Measurements from ENCODE around the gene ARID5B.

Gene ARID5B

DNA sequence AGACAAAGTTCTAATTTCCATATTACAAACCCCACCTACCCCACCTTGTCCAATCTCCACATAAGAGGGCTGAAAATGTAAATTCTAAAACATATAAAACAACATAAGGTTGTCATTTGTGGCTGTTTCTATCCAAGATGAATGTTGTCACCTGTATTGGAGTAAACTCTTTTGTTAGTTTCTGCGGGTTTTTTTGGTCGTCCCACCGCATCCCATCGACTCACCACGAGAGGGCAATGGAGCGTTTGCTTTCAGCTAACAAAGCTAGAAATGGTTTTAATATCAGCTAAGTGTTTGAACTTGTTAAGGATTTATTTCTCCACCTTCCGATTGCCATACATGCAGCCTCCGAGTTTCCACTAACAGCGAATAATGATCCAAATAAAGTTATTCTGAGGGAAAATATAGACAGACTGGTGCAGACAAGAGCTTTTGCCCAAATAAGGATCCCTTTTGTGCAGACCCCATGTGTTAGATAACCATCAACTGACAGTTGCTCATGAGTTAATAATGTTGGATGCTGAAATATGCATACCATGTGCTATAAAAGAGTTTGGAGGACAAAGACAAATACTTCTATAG is 137.2 kb downstream of the ARID5B start:
- peak; percentile 75 for DNase-seq (ENCODE audit: low read depth)
- H3K4me3 ChIP-seq (ENCODE audit: low read length) = no peak overlapping the region; the same call in 1 of the 2 replicates
- TF ChIP-seq, protein P1, sequence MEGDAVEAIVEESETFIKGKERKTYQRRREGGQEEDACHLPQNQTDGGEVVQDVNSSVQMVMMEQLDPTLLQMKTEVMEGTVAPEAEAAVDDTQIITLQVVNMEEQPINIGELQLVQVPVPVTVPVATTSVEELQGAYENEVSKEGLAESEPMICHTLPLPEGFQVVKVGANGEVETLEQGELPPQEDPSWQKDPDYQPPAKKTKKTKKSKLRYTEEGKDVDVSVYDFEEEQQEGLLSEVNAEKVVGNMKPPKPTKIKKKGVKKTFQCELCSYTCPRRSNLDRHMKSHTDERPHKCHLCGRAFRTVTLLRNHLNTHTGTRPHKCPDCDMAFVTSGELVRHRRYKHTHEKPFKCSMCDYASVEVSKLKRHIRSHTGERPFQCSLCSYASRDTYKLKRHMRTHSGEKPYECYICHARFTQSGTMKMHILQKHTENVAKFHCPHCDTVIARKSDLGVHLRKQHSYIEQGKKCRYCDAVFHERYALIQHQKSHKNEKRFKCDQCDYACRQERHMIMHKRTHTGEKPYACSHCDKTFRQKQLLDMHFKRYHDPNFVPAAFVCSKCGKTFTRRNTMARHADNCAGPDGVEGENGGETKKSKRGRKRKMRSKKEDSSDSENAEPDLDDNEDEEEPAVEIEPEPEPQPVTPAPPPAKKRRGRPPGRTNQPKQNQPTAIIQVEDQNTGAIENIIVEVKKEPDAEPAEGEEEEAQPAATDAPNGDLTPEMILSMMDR (conservative IDR thresholded peaks at IDR 0.05; ENCODE audit: low read length) = peak; percentile 93

DNA sequence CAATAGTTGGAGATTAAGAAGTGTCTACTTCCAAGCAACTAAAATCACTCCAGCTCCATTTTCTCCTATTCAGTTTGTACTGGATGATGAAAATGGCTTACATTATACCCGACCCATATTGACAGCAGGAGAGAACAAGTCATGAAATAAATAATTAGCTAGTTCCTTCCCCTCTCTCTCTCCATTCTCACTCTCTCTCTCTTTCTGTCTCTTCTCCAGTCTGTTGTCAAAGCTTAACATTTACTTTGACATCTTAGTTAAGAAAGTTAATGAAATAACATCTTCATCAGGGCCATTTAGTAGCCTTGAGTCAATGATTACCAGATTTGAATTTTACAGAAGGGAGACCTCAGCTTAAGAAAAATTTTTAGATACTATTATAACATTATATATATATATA is 138.5 kb downstream of the ARID5B start:
- DNase-seq (ENCODE audit: low read depth) = no peak
- TF ChIP-seq, protein P1 (conservative IDR thresholded peaks at IDR 0.05; ENCODE audit: low read length) = no peak
- no peak overlapping the region for H3K4me3 ChIP-seq (ENCODE audit: low read length)

DNA sequence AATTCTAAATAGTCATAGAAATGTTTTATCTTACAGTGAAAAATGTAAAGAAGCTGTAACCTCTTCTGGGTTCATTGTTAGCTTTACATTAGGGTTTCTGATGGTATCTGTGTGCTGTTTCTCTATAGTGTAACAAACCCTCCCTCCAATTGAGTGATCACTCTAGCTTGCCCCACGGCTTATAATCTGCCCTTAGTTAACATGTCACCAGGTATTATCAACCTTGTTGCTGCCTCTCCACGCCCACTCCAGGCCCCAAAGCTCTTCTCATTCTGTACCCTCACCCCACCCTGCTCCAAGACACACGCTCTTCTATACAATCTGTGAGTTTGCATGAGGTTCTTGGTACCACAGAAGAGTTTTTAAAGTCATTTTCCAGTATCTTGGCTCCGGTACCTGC is 139.4 kb downstream of the ARID5B start:
- H3K4me3 ChIP-seq (ENCODE audit: low read length) = no peak overlapping the region
- TF ChIP-seq, protein P1 (conservative IDR thresholded peaks at IDR 0.05; ENCODE audit: low read length) = no peak
- DNase-seq (ENCODE audit: low read depth) = no peak

DNA sequence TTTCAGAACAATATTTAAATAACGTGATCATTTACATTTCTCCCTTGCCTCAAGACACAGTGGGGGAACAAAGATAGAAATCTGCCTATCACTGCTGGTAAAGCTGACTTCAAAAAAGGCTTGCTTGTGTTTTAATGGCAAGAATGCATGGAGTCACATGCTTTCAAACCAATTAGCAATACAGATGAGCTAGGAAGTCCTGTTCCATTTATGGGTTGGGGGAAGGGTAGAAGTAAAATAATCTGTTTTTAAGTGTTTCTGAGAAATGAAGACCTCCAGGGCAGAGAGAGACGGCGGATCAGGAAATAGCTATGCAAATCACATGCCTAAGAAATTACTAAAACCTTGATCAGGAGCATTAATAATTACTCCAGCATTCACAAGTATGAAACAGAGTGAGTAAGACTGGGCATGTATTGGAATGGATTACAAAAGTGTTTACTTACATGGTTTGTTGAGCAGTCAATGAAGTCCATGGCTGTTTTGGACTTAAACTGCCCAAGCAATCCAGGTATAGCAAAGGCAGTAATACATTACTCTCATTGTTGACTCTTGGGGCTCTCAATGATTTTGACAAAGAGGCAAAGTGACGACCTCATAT is 142.0 kb downstream of the ARID5B start:
- peak; percentile 86 for DNase-seq (ENCODE audit: low read depth)
- no peak overlapping the region for H3K4me3 ChIP-seq (ENCODE audit: low read length)
- TF ChIP-seq, protein P1 (conservative IDR thresholded peaks at IDR 0.05; ENCODE audit: low read length) = no peak

DNA sequence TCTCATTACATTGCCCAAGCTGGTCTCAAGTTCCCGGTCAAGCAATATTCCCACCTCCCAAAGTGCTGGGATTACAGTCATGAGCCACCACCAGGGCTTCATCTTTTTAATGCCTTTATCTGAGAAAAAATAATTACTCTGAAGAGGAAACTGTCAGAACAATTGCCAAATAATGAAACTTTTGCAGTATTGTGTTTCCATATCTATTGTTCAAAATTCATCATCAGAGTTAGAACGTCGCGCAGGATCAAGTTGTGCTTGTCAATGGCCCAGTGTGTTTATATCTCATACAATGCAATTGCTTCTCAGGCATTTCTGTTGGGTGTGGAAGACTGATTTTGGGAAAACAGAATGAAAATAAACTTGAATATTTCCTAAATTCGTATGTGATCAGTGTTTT is 143.1 kb downstream of the ARID5B start:
- TF ChIP-seq, protein P1 (conservative IDR thresholded peaks at IDR 0.05; ENCODE audit: low read length) = no peak
- H3K4me3 ChIP-seq (ENCODE audit: low read length) = no peak overlapping the region
- no peak for DNase-seq (ENCODE audit: low read depth)

DNA sequence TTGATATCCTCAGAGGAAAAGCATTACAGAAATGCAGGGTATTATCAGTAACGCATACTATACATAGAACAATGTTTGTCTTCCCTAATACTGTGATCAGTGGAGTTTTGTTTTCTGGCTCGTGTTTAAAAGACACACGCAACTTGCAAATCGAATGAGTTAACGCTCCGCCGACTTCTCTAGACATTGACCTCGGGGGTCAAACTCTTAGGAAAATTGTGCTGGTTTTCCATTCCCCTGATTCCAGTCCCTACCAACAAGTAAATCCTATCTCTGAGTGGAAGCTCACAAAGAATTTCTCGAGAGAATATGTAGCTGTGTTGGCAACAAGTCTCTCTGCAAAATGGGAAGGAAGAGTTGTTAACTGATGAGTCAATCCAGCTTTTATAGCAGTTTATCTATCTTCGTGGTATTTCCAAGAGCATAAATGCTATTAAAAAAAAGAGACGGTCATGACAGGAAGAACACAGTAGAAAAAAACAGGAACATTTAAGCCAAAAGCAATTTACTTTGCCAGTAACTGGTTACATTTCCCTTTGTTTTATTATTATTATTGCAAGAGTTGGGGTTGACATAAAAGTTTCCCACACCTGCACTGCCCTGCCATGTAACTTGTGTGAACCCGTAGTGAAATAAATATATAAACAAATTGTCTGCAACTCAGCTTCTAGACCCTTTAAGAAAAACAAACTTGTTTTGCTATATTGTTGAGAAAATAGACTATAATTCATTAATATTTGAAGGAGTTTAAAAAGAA is 144.4 kb downstream of the ARID5B start:
- TF ChIP-seq, protein P1 (conservative IDR thresholded peaks at IDR 0.05; ENCODE audit: low read length) = no peak
- no peak overlapping the region for H3K4me3 ChIP-seq (ENCODE audit: low read length)
- DNase-seq (ENCODE audit: low read depth) = peak; percentile 92
